GM12872 (cell line): ENCODE data around the gene FBXO8.

Experiments
- CTCF ChIP-seq: IDR thresholded peaks from 3 replicates; pipeline ENCODE4 v1.5.1; 2011; ENCODE audit warnings: low read depth, mild to moderate bottlenecking, low read length, moderate library complexity; ENCODE audit not compliant: insufficient read depth

FBXO8 gene

GRCh38 chr4:174190832-174191500, 92.5 kb downstream of the FBXO8 start:
- TF ChIP-seq CTCF: no peak

- TF ChIP-seq CTCF: no peak
Observed at GRCh38 chr4:174189392-174190015, 94.0 kb downstream of the FBXO8 start.
